Right lobe of liver (tissue), 4 donors: ENCODE data around the gene RTL1.

Experiments used
- CTCF ChIP-seq, 4 donors: fragments of 200-600 bp in 3 of 4; fragments of 450-650 bp in 1 of 4; IDR thresholded peaks; one replicate each; pipeline versions ENCODE4 v1.5.1 to v1.8.0; 2016 to 2022; ENCODE audit warnings: antibody characterized with exemption in 4 of 4, mild to moderate bottlenecking in 2 of 4
- POLR2A ChIP-seq: fragments of 450-650 bp; IDR thresholded peaks from one replicate; pipeline ENCODE4 v1.6.1; 2017; ENCODE audit warnings: antibody characterized with exemption, mild to moderate bottlenecking
- donor health status: DM: no; HTN: no; CAD: no.
- donor health status: DM: no; HTN: no; CAD: no.
- donor health status: DM: no; HTN: yes; CAD: no.

GRCh38 chr14:100892496-100893227, 10.9 kb downstream of the RTL1 start:
- TF ChIP-seq POLR2A, result no peak
- TF ChIP-seq CTCF (IDR thresholded peaks at IDR 0.05), result no peak
